ENCODE results near the gene MMP26. TPM values are rescaled to one million over a fixed set of nuclear protein-coding genes. Genes with fewer than 3 reads are reported as not detected.

MMP26 gene
- total RNA-seq, 1 experiment from 2014 or later: not detected

GRCh38 chr11:4684631-4685285, 19.8 kb upstream of the MMP26 start:
- intact Hi-C loops (cut with micrococcal nuclease): no loop called here
- no peak for DNase-seq (ENCODE audit: unreplicated experiment)
- Mint-ChIP-seq H3K36me3 (ENCODE audit: insufficient read depth, unreplicated experiment) (no peaks in the 10 kb centered on the region), H3K27me3 (ENCODE audit: insufficient read depth, unreplicated experiment) (no peaks in the 10 kb centered on the region), H3K27ac (ENCODE audit: low read depth, unreplicated experiment) (no peak overlapping the region), H3K9me3 (ENCODE audit: unreplicated experiment) (no peaks in the 10 kb centered on the region), H3K4me1 (ENCODE audit: insufficient read depth, unreplicated experiment) (no peaks in the 10 kb centered on the region), H3K4me3 (ENCODE audit: unreplicated experiment) (no peak overlapping the region)
- CTCF ChIA-PET: interaction anchor here (1.0 kb wide), 1 partner anchor 48 kb away, joined by 4 read pairs; the partner anchor contains the start of gene OR51D1
- TF ChIP-seq CTCF (IDR thresholded peaks at IDR 0.05; ENCODE audit: unreplicated experiment): no peak
- POLR2A ChIA-PET: no interaction called here
- BruUV-seq (replicated peaks): no TSS peak

GRCh38 chr11:4695442-4695841, 9.1 kb upstream of the MMP26 start:
- Mint-ChIP-seq H3K4me1 (ENCODE audit: insufficient read depth, unreplicated experiment) (no peaks in the 10 kb centered on the region), H3K27me3 (ENCODE audit: insufficient read depth, unreplicated experiment) (peaks cover 25% of the 10 kb centered on the region), H3K4me3 (ENCODE audit: unreplicated experiment) (no peak overlapping the region), H3K27ac (ENCODE audit: low read depth, unreplicated experiment) (no peak overlapping the region), H3K36me3 (ENCODE audit: insufficient read depth, unreplicated experiment) (no peaks in the 10 kb centered on the region), H3K9me3 (ENCODE audit: unreplicated experiment) (no peaks in the 10 kb centered on the region)
- no TSS peak for BruUV-seq (replicated peaks)
- TF ChIP-seq CTCF (IDR thresholded peaks at IDR 0.05; ENCODE audit: unreplicated experiment): no peak
- POLR2A ChIA-PET: no interaction called here
- no peak for DNase-seq (ENCODE audit: unreplicated experiment)
- CTCF ChIA-PET: interaction anchor here (2.0 kb wide), 1 partner anchor 59 kb away, joined by 11 read pairs; the partner anchor contains the start of gene OR51D1
- intact Hi-C loops (cut with micrococcal nuclease): no loop called here

GRCh38 chr11:4697585-4697984, 7.0 kb upstream of the MMP26 start, which contains the start of gene OR51E2:
OR51E2 (minus strand) TSS chr11:4697853; CDS start chr11:4682711, 15,142 bp downstream.
- Mint-ChIP-seq H3K9me3 (ENCODE audit: unreplicated experiment) (no peaks in the 10 kb centered on the region), H3K4me3 (ENCODE audit: unreplicated experiment) (no peak within 1 kb of the TSS), H3K27ac (ENCODE audit: low read depth, unreplicated experiment) (no peak within 1 kb of the TSS), H3K27me3 (ENCODE audit: insufficient read depth, unreplicated experiment) (peaks cover 22% of the 10 kb centered on the region), H3K36me3 (ENCODE audit: insufficient read depth, unreplicated experiment) (no peaks in the 10 kb centered on the region), H3K4me1 (ENCODE audit: insufficient read depth, unreplicated experiment) (no peaks in the 10 kb centered on the region)
- BruUV-seq (replicated peaks): no TSS peak
- intact Hi-C loops (cut with micrococcal nuclease): no loop called here
- no peak for TF ChIP-seq CTCF (IDR thresholded peaks at IDR 0.05; ENCODE audit: unreplicated experiment)
- DNase-seq (ENCODE audit: unreplicated experiment): peak; percentile 4
- CTCF ChIA-PET: no interaction called here
- POLR2A ChIA-PET: no interaction called here

GRCh38 chr11:4699697-4700435, 4.7 kb upstream of the MMP26 start:
- Mint-ChIP-seq H3K9me3 (ENCODE audit: unreplicated experiment) (no peaks in the 10 kb centered on the region), H3K4me1 (ENCODE audit: insufficient read depth, unreplicated experiment) (no peaks in the 10 kb centered on the region), H3K4me3 (ENCODE audit: unreplicated experiment) (no peak overlapping the region), H3K36me3 (ENCODE audit: insufficient read depth, unreplicated experiment) (no peaks in the 10 kb centered on the region), H3K27ac (ENCODE audit: low read depth, unreplicated experiment) (no peak overlapping the region), H3K27me3 (ENCODE audit: insufficient read depth, unreplicated experiment) (peaks cover 25% of the 10 kb centered on the region)
- intact Hi-C loops (cut with micrococcal nuclease): no loop called here
- no peak for TF ChIP-seq CTCF (IDR thresholded peaks at IDR 0.05; ENCODE audit: unreplicated experiment)
- POLR2A ChIA-PET: no interaction called here
- BruUV-seq (replicated peaks): no TSS peak
- no peak for DNase-seq (ENCODE audit: unreplicated experiment)
- CTCF ChIA-PET: interaction anchor here (0.7 kb wide), 1 partner anchor 10 kb away, joined by 3 read pairs; no protein-coding TSS in a partner anchor
